Measurements from ENCODE around the gene MYCN.

The MYCN gene

DNA sequence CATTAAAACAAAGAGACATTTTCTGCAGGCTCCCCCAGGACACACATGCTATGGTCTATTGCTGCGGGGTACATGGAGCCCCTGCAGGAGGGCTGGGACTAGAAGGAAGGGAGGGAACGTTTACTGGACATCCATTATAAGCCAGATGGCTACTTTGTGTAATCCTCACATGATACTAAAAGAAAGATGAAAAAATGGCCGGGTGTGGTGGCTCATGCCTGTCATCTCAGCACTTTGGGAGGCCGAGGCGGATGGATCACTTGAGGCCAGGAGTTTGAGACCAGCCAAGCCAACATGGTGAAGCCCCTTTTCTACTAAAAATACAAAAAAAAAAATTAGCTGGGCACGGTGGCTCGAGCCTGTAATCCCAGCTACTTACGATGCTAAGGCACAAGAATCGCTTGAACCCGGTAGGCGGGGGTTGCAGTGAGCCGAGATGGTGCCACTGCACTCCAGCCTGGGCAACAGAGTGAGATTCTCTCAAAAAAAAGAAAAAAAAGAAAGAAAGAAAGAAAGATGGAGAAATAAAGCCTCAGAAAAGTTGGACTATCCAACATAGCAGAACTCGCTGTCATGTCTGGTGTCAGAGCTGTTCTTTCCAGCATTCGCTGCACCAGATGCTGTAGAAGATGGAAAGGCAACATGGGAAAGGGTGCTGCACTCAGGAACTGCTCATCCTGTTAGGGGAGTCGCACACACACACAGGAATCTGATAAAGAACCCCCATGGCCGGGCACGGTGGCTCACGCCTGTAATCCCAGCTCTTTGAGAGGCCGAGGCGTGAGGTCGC is 7.8 kb upstream of the MYCN start:
- no peak for DNase-seq

DNA sequence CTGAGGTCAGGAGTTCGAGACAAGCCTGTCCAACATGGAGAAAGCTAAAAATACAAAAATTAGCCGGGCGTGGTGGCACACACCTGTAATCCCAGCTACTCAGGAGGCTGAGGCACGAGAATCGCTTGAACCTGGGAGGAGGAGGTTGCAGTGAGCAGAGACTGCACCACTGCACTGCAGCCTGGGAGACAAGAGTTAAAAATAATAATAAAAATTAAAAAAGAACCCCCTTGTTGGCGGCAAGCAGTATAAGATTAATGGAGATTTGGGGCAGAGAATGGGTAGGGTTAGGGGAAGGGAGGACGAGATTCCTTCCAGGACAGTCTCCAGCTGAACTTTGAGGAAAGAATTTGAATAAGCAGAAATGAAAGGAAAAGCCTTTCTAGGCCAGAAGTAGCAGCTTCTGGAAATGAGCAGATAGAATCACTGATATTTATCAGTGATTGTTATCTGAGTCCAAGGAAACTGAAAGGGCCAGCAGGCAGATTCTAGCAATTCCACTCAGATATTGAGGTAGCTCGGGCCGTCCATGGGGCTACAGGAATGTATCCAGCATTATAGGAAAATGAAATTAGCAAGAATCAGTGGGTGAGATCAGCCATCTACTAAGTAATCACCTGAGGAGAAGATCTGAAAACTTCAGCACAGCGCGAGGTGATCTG is 7.0 kb upstream of the MYCN start:
- DNase-seq: no peak

DNA sequence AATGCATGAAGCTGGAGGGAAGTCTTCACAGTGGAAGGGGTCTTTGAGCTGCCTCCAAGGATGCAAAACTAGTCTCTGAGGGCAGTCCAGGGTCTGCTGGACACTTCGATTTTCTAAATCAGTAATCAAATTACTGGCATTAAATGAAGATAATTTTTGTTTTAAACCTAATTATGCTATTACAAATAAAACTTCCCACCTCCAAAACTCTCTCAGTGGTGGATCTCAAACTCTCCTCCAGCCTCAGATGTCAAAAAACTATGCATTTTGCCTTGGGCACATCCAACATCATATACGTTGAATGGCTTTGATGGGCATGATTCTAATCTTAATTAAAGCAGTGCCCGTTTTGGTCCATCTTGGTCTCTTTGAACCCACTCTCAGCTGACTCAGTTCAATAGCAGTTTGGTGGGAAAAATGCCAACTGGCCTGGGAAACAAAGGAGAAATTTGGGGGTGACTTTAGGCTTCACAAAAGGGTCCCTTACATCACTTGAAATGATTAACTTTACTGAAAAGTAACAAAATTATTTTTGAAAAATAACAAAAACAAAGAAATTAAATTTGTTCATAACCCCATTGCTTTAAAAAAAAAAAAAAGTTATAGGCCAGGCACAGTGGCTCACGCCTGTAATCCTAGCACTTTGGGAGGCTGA is 5.9 kb upstream of the MYCN start:
- DNase-seq: no peak

DNA sequence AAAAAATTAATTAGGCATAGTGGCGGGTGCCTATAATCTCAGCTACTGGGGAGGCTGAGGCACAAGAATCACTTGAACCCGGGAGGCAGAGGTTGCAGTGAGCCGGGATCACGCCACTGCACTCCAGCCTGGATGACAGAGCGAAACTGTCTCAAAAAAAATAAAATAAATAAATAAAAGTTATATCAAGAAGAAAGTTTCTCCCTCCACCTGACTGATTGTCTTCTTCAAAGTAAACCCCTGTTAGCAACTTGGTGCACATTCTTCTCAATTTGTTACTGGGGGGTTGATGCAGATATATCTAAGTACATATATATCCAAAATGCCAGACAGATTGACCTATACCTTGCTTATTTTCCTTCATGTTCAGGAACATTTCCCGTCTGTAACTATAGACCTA is 5.2 kb upstream of the MYCN start:
- DNase-seq: no peak

DNA sequence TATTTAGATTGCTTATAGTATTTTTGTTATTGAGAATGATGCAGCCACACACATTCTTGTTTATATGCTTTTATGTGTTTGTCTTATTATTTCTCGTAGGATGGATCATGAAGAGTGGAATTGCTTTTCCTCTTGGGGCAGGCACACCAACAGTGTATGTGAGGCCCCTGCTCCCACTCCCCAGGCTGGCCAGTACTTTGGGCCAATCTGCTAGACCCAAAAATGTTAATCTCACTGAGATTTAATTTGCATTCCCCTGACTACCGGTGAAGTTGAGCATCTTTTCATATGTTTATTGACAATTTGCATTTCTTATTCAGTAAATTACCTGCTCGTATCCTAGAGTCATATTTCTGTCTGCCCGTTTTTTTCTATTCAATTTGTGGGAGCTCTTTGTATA is 4.7 kb upstream of the MYCN start:
- no peak for DNase-seq

DNA sequence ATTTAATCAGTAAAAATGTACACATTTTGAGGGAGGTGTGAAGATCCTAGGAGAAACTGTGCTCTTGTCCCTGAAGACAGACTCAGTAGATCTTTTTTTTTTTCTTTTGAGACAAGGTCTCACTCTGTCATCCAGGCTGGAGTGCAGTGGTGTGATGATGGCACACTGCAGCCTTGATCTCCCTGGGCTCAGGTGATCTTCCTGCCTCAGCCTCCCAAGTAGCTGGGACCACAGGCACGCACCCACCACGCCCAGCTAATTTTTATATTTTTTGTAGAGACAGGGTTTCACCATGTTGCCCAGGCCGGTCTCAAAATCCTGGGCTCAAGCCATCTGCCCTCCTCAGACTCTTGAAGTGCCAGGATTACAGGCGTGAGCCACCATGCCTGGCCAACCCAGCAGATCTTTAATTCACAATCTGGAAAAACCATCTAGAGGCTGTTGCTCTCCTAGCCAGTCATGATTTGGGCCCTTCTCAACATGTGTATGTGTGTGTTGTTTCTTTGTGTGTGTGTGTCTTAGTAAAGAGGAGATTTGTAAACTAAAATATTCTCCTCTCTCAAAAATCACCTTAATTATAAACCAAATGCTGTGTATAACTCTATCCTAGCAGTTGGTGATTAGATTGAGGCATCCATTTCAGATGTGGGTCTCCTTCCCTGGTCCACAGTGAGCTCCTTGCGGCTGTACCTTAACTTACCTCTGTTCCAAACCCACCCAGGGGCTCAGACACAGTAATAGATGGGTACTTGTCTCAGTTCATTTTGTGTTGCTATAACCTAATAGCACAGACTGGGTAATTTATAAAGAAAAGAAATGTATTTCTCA is 3.9 kb upstream of the MYCN start:
- DNase-seq: no peak

DNA sequence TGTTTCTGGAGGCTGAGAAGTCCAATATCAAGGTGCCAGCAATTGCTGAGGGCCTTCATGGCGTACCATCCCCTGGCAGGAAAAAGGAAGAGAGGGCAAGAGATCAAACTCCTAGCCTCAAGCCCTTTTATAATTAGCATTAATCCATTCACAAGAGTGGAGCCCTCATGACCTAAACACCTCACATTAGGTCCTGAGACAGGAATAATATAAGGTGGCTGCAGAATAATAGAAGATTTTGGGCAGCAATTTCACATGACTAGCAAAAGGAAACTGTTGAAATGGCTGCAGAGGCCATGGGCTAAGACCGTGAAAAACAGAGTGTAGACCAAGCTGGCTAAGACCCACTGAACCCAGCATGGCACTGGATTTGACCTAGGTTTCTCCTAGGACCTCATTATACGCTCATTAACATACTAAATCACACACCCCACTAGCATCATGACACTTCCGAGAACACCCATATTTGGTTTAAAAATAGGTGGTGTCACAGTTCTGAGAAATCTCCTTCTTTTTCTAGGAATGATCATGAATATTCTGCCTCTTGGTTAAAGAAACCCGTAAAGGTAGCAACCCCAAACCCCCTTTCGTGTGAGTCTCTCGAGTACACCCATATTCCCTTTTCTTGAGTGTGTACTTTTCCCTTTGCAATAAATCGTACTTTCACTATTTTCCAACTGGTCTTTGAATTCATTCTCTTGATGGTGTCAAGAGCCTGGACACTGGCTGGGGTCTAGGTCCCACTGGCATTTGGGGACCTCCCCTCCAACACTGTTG is 3.1 kb upstream of the MYCN start:
- no peak for DNase-seq

DNA sequence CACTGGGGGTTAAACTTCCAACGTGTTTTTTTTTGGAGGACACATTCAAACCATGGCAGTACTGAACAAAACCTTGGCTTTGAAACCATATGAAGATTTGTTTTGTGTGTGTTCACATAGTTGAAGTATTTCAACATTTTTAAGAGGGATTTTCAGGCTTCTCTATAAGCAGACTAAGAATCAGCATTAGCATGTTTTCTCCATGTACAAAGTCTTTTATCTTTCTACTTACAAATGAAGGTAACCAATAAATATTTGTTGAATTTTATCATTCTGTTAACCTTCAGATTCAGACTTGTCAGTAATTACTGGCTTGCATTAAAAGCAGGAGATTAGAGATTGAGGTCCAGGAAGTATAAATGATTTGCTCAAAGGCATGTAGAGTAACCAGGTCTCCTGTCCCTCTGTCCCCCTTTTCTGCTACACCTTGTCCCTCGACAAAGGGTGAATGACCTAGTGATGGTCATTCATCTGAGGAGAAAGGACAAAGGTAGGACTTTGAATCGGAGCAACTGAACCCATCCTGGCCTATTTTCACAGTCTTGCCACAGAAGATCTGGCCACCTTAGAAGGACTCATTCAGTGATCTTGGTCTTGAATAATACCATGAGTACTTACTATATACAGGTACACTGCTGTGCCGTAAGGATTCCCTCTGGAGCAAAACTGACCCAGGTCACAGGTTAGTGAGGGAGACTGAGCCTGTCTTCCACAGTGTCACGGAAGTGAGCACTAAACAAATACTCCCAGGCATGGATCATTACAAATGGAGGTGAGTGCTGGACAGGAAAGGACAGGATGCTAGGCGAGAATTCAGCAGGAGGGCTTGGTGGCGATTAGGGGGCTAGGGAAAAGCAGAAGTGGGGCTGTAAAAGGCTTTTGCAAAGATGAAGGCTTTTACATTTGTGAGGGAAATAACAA is 2.2 kb upstream of the MYCN start:
- no peak for DNase-seq

DNA sequence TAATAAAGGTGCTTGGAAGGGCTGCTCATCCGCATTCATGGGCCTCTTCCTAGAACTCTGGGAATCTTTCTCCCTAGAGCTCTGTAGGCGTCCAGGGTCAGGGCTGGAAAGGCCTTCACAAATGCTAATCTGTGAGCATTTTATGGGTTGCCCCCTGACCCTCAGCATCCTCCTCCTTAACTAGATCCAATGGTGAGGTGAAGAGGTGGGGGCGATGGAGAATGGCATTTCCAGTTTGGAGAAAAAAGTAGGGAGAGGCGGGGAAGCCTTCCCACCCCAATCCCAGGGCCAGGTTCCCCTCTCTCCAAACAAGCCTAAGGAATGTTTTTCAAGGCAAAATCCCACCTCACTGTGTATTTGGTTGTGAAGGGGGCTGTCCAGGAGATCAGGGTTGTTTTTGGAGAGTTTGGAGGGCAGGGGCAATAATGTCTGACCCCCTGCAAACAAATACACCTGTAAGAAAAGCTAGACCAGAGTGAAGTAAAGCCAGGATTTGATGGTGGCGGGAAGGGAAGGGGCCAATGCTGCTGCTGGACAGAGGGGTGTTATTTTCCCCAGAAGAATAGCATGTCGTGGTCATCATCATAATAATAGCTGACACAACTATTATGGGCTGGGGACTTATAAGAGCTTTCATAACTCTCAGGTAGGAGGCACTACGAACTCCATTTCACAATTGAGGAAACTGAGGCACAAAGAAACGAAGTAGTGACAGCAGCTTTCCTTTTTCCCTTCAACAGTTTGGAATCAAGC is 1.4 kb upstream of the MYCN start:
- no peak for DNase-seq

DNA sequence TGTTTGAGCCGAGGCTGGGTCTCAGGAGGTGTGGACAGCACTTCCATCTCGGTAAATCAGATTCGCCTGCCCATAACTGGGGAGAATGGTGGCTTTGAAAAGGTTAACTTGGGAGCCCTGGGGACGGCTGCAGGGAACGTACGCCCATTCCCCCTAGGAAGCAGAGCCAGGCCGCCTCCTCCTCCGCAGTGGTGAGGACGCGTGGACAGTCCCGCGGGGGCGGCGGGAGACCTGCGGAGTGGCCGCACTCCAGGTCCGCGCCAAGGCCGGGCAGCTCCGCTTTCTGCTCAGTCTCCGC is 845 bp upstream of the MYCN start:
- DNase-seq: no peak

DNA sequence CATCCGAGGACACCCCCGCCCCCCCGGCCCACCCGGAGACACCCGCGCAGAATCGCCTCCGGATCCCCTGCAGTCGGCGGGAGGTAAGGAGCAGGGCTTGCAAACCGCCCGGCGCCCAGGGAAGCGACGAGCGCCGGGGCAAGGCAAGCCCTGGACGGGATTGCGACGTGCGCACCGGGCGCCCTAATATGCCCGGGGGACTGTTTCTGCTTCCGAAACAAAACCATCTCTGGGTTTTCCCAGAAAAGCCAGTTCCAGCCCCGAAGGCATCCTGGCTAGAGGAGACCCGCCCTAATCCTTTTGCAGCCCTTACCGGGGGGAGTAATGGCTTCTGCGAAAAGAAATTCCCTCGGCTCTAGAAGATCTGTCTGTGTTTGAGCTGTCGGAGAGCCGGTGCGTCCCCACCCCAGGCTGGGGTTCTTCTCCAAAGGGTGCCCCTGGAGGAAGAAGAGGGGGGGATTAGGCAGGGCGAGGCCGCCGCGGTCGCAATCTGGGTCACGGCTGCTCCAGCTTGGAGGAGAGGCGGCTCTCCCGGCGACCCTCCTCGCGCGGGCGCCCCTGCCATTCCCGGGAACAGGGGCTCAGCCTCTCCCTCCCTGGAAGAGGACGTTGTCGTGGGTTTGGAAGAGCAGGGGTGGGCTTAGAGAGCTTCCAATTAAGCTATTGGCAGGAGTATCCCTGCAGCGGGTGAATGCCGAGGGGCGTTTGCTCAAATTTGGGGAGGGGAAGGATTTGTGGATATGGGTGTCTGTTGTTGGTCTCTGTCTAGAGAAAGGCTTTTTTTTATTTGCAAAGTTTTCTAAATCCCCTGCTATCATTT is 521 bp downstream of the MYCN start:
- no peak for DNase-seq

DNA sequence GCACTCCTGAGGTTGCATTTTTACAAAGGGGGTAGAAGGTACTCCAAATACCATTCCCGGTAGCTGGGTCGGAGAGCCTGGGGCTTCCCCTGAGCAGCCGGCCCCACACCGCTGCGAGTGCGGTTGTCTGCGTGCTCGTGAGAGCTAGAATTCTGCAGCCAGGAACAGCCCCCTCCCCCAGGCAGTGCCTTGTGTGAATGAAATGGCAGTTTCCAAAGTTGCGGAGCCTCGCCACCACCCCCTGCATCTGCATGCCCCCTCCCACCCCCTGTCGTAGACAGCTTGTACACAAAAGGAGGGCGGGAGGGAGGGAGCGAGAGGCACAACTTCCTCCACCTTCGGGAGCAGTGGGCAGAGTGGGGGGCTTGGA is 1.1 kb downstream of the MYCN start:
- DNase-seq: no peak

DNA sequence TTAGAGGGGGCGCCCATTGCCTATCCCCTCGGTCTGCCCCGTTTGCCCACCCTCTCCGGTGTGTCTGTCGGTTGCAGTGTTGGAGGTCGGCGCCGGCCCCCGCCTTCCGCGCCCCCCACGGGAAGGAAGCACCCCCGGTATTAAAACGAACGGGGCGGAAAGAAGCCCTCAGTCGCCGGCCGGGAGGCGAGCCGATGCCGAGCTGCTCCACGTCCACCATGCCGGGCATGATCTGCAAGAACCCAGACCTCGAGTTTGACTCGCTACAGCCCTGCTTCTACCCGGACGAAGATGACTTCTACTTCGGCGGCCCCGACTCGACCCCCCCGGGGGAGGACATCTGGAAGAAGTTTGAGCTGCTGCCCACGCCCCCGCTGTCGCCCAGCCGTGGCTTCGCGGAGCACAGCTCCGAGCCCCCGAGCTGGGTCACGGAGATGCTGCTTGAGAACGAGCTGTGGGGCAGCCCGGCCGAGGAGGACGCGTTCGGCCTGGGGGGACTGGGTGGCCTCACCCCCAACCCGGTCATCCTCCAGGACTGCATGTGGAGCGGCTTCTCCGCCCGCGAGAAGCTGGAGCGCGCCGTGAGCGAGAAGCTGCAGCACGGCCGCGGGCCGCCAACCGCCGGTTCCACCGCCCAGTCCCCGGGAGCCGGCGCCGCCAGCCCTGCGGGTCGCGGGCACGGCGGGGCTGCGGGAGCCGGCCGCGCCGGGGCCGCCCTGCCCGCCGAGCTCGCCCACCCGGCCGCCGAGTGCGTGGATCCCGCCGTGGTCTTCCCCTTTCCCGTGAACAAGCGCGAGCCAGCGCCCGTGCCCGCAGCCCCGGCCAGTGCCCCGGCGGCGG is 1.7 kb downstream of the MYCN start:
- no peak for DNase-seq

DNA sequence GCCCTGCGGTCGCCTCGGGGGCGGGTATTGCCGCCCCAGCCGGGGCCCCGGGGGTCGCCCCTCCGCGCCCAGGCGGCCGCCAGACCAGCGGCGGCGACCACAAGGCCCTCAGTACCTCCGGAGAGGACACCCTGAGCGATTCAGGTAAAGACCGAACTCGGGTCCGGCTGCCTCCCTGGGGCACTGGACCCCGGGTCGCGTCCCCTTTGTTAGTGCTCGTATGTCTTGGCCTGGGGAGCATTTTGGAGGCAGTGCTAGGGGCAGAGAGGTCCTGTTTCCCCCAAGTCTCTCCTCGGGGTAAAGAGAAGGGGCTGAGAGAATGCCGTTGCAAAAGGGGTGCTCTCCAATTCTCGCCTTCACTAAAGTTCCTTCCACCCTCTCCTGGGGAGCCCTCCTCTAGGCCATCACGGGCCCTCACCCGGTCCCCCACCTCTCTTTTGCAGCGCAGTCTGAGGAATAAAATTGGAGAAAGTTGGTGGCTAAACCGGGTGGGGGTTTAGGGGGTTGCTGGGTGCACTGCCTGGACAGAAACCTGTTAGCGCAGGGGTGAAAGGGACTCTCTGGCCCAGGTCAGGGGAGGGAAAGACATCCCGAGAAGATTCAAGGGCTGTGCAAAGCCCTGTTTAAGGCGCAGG is 2.5 kb downstream of the MYCN start:
- no peak for DNase-seq

DNA sequence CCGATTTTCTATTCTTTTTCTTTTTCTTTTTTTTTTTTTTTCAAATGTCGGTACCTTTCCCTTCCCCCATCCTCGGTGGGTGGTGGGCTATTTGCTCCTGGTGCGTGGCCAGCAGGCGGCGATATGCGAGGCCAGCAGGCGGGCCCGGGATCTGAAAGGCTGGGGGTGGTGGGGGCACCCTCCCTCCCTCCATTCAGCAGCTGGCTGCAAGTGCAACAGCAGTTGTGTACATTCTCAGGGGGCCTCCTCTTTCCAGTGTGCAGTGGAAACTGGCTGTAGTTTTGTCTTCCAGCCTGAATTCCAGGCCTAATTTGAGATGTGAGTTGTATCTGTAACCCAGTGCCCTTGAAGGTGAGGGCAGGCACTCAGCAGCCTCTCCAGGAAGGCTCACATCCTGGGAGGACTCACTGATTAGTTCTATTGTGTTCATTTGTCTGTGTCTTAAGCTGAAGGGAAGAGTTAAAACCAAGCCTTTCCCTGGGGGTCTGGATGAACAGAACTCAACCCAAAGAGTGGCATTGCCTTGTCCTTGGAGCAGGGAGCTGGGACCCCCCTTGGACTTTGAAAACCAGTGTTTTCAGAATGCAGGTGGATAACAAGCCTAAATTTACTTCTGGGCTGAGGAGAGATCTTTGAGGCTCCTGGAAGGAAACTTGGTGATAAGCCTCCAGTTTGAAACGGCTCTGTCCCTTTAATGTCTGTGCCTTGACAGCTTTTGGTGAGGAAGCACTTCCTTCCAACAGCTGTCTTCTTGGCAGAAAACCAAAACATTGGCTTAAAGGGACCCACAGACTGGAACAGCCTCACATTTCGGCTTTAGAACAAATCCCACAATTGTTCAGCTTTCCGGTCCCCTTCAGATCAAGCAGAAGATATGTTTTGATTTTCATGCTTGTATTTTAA is 3.3 kb downstream of the MYCN start:
- no peak for DNase-seq

DNA sequence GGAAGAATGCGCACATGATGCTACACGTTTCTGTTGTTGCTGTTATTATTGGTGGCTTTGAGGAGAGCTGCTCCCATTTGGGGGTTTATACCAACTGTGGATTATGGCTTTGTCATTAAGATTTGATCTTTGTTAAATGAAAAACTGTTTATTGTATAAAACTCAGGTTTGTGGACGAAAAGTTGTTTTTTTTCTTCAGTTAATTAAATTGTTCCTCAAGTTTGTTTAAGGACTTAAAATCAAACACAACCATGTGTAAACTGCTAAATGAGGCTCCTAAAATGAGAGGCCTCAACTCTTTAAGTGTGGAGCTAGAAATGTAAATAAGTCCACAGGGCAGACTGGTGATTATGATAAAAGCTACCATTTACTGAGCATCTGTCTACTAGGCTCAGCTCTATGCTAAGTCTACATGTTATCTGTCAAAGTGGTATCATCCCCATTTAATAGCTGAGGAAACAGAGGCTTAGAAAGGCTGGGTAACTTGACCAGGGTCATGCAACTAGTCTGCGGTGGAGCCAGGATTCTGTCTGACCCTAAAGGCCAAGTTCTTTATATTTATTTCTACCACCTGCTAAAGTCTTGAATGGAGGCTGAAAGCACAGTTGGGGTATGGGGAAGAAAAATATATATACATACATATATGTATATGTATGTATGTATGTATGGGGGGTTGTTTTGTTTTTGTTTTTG is 4.1 kb downstream of the MYCN start:
- no peak for DNase-seq
